AG10803 (cell line): Measurements from ENCODE around the gene CTDP1.

ENCODE experiments used
- DNase-seq: peaks from one replicate; pipeline ENCODE4 v3.0.0; 2010; ENCODE audit warnings: low read depth
- H3K4me3 ChIP-seq: 2 replicates; pipeline ENCODE4 v1.5.1; 2011; ENCODE audit warnings: mild to moderate bottlenecking, low read length, control low read depth
- CTCF ChIP-seq: conservative IDR thresholded peaks from 2 replicates; pipeline ENCODE4 v1.5.1; 2011; ENCODE audit warnings: mild to moderate bottlenecking, low read length, control low read depth, inconsistent platforms

CTDP1 gene

GRCh38 chr18:79695856-79696850, 16.6 kb downstream of the CTDP1 start:
- no peak overlapping the region for H3K4me3 ChIP-seq
- TF ChIP-seq CTCF, result no peak
- no peak for DNase-seq

- no peak overlapping the region for H3K4me3 ChIP-seq
- no peak for TF ChIP-seq CTCF
- DNase-seq, result no peak
Measured at GRCh38 chr18:79697178-79697577, 17.6 kb downstream of the CTDP1 start.

- no peak for TF ChIP-seq CTCF
- no peak for DNase-seq
- no peak overlapping the region for H3K4me3 ChIP-seq
Measured at GRCh38 chr18:79697976-79698375, 18.4 kb downstream of the CTDP1 start.

GRCh38 chr18:79698668-79699335, 19.2 kb downstream of the CTDP1 start:
- TF ChIP-seq CTCF, result no peak
- DNase-seq, result peak; percentile 42
- no peak overlapping the region for H3K4me3 ChIP-seq

GRCh38 chr18:79699653-79700052, 20.1 kb downstream of the CTDP1 start:
- no peak for DNase-seq
- no peak overlapping the region for H3K4me3 ChIP-seq
- TF ChIP-seq CTCF, result no peak

- no peak overlapping the region for H3K4me3 ChIP-seq
- DNase-seq, result no peak
- TF ChIP-seq CTCF, result no peak
Measured at GRCh38 chr18:79702906-79703305, 23.3 kb downstream of the CTDP1 start.

GRCh38 chr18:79704631-79705030, 25.0 kb downstream of the CTDP1 start:
- H3K4me3 ChIP-seq, result no peak overlapping the region
- no peak for DNase-seq
- no peak for TF ChIP-seq CTCF
